ENCODE measurements around the gene GNAQ. TPM values are rescaled to one million over a fixed set of nuclear protein-coding genes. Genes with fewer than 3 reads are reported as not detected.

GNAQ gene
- total and polyA plus RNA-seq, 4 donors: 24.6 to 86.2 (median 51.4) TPM

DNA sequence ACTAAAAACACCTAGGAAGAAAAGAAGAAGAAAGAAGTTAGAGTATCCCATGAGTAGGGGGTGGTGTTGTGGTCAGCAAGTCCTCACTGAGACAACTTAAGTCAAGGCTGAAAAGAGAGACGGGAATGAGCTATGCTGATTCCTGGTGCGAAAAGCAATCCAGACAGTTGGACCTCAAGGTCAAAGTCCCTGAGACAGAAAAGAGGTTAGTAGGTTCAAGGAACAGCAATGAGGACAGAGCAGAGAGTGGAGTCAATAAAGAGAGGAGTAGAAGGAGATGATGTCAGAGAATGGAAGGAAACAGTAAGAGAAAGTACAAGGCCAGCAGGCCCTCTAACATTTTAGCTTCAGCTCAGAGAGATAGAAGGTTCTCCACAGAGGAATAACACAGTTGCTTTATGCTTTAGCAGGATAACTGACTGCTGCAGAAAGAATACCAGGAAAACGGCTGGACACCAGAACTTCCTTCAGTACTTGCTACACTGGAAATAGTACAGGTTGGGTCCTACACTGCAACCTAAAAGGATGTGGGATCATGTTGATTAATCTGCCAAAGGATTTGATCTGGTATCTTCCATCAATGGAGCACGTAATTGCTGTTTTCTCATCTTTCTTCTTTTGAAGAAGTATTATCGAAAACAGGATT is 43.6 kb downstream of the GNAQ start:
- Histone ChIP-seq H3K9me3 (ENCODE audit: control insufficient read depth in 4 of 4, insufficient read depth in 3 of 4, low read length in 3 of 4) (no peaks in the 10 kb centered on the region), H3K9ac (ENCODE audit: insufficient read depth in 1 of 2, low read length in 2 of 2) (no peak overlapping the region), H3K36me3 (ENCODE audit: control insufficient read depth in 4 of 4, insufficient read depth in 4 of 4, low read length in 4 of 4) (no peaks in the 10 kb centered on the region), H3K4me1 (ENCODE audit: control insufficient read depth in 5 of 5, insufficient read depth in 5 of 5, low read length in 5 of 5) (peaks cover 7 to 16% (median 8%) of the 10 kb centered on the region in 5 donors), H3K27ac (ENCODE audit: low read depth in 1 of 2, low read length in 1 of 2) (no peak overlapping the region), H3K4me3 (no peak overlapping the region), H3K27me3 (ENCODE audit: control insufficient read depth in 3 of 3, insufficient read depth in 3 of 3, low read length in 2 of 3) (no peaks in the 10 kb centered on the region)
- TF ChIP-seq, protein P1, sequence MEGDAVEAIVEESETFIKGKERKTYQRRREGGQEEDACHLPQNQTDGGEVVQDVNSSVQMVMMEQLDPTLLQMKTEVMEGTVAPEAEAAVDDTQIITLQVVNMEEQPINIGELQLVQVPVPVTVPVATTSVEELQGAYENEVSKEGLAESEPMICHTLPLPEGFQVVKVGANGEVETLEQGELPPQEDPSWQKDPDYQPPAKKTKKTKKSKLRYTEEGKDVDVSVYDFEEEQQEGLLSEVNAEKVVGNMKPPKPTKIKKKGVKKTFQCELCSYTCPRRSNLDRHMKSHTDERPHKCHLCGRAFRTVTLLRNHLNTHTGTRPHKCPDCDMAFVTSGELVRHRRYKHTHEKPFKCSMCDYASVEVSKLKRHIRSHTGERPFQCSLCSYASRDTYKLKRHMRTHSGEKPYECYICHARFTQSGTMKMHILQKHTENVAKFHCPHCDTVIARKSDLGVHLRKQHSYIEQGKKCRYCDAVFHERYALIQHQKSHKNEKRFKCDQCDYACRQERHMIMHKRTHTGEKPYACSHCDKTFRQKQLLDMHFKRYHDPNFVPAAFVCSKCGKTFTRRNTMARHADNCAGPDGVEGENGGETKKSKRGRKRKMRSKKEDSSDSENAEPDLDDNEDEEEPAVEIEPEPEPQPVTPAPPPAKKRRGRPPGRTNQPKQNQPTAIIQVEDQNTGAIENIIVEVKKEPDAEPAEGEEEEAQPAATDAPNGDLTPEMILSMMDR (IDR thresholded peaks at IDR 0.05; ENCODE audit: control extremely low read depth, extremely low read depth): no peak
- WGBS, 2 donors: 59 to 75% methylated on average over 5 of the region's 5 CpGs
- ATAC-seq (ENCODE audit: insufficient read depth, low FRiP score) (no peak), DNase-seq (no peak)

DNA sequence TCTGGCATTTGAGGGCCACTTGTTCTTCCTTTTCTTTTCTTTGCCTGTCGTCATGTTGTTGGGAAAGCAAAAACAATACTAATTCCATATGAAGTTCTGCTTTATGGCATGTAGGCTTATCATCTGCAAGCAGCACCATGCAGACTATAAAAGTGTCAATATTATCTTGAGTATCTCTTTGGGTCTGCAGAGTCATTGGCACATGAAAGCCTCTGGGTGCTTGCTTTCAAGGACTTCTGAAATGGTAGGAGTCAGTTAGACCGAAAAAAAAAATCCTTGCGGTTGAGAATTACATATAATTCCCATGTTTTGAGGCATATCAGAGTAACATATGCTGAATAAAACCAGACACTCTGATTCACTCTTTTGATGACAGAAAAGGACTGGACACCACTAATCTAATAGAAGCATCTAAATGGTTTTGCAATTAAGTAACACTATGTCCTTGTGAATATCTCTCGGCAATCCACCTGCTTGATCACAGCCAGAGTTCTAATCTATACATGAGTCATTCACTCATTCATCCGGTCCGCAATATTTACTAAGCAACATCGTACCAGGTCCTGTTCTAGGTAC is 44.4 kb downstream of the GNAQ start:
- no peak overlapping the region for H3K4me3 ChIP-seq
- DNase-seq (no peak), ATAC-seq (ENCODE audit: insufficient read depth, low FRiP score) (no peak)
- WGBS, 2 donors: 71 to 82% methylated on average over 7 of the region's 7 CpGs
- no peak overlapping the region for H3K9ac ChIP-seq (ENCODE audit: insufficient read depth in 1 of 2, low read length in 2 of 2)
- no peaks in the 10 kb centered on the region for H3K9me3 ChIP-seq (ENCODE audit: control insufficient read depth in 4 of 4, insufficient read depth in 3 of 4, low read length in 3 of 4)
- H3K27me3 ChIP-seq (ENCODE audit: control insufficient read depth in 3 of 3, insufficient read depth in 3 of 3, low read length in 2 of 3): no peaks in the 10 kb centered on the region
- H3K4me1 ChIP-seq (ENCODE audit: control insufficient read depth in 5 of 5, insufficient read depth in 5 of 5, low read length in 5 of 5): peaks cover 7 to 18% (median 8%) of the 10 kb centered on the region in 5 donors
- TF ChIP-seq, protein P1 (IDR thresholded peaks at IDR 0.05; ENCODE audit: control extremely low read depth, extremely low read depth): no peak
- H3K27ac ChIP-seq (ENCODE audit: low read depth in 1 of 2, low read length in 1 of 2): no peak overlapping the region
- no peaks in the 10 kb centered on the region for H3K36me3 ChIP-seq (ENCODE audit: control insufficient read depth in 4 of 4, insufficient read depth in 4 of 4, low read length in 4 of 4)

DNA sequence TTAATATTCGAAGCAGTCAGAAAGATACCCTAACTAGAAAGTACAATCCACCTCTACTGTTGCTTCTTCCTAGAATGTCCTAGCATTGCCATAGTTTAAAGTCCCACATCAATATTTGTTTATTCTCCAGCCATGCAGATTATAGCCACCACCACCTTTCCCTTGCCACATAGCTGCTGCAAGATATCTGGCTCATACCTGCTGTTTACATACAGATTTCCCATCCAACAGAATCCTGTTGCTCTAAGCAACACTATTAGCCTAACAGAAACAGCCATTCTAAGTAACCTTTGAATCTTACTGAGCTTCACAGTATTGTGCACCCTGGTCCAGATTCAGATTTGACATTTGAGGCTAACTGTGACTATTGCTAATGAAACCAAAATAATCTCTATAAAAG is 45.6 kb downstream of the GNAQ start:
- Histone ChIP-seq H3K4me1 (ENCODE audit: control insufficient read depth in 5 of 5, insufficient read depth in 5 of 5, low read length in 5 of 5) (peaks cover 8 to 29% (median 15%) of the 10 kb centered on the region in 5 donors), H3K9me3 (ENCODE audit: control insufficient read depth in 4 of 4, insufficient read depth in 3 of 4, low read length in 3 of 4) (no peaks in the 10 kb centered on the region), H3K9ac (ENCODE audit: insufficient read depth in 1 of 2, low read length in 2 of 2) (no peak overlapping the region), H3K36me3 (ENCODE audit: control insufficient read depth in 4 of 4, insufficient read depth in 4 of 4, low read length in 4 of 4) (no peaks in the 10 kb centered on the region), H3K27ac (ENCODE audit: low read depth in 1 of 2, low read length in 1 of 2) (no peak overlapping the region), H3K27me3 (ENCODE audit: control insufficient read depth in 3 of 3, insufficient read depth in 3 of 3, low read length in 2 of 3) (no peaks in the 10 kb centered on the region), H3K4me3 (no peak overlapping the region)
- ATAC-seq (ENCODE audit: insufficient read depth, low FRiP score) (no peak), DNase-seq (no peak)
- 94 to 96% methylated on average over 1 of the region's 1 CpG for WGBS, 2 donors
- TF ChIP-seq, protein P1 (IDR thresholded peaks at IDR 0.05; ENCODE audit: control extremely low read depth, extremely low read depth): no peak
